DOHH2 (cell line): ENCODE data around the gene DNAI7.

Experiments
- H3F3A ChIP-seq: fragments of 200-600 bp; sonication (generic), shearing (Covaris generic); 2 replicates; pipeline ENCODE4 v1.6.0; 2016; ENCODE audit warnings: antibody characterized with exemption, mild to moderate bottlenecking; ENCODE audit not compliant: control insufficient read depth, insufficient read depth
- H3K27ac ChIP-seq: fragments of 200-600 bp; sonication (generic); 2 replicates; pipeline ENCODE4 v1.5.1; 2014; ENCODE audit warnings: low read depth, mild to moderate bottlenecking, low read length, moderate library complexity
- H3K27me3 ChIP-seq: fragments of 200-600 bp; sonication (generic); 2 replicates; pipeline ENCODE4 v1.6.1; 2014; ENCODE audit warnings: mild to moderate bottlenecking, low read length, mixed read lengths; ENCODE audit not compliant: control insufficient read depth
- H3K36me3 ChIP-seq: fragments of 200-600 bp; sonication (generic); 2 replicates; pipeline ENCODE4 v1.6.1; 2014; ENCODE audit warnings: mild to moderate bottlenecking, low read length, moderate library complexity, mixed read lengths; ENCODE audit not compliant: control insufficient read depth
- H3K4me1 ChIP-seq: fragments of 200-600 bp; sonication (generic); 2 replicates; pipeline ENCODE4 v1.6.1; 2014; ENCODE audit warnings: mild to moderate bottlenecking, low read length, mixed read lengths; ENCODE audit not compliant: control insufficient read depth
- H3K4me2 ChIP-seq: fragments of 200-600 bp; sonication (generic); 2 replicates; pipeline ENCODE4 v1.6.0; 2014; ENCODE audit warnings: mild to moderate bottlenecking, low read length, moderate library complexity
- H3K4me3 ChIP-seq: fragments of 200-600 bp; sonication (generic); 2 replicates; pipeline ENCODE4 v1.5.1; 2014; ENCODE audit warnings: mild to moderate bottlenecking, low read length, mixed read lengths
- H3K79me2 ChIP-seq: fragments of 200-600 bp; sonication (generic); 2 replicates; pipeline ENCODE4 v1.6.1; 2014; ENCODE audit warnings: mild to moderate bottlenecking, low read length, mixed read lengths; ENCODE audit not compliant: control insufficient read depth
- H3K9me2 ChIP-seq: fragments of 200-600 bp; sonication (generic); replicated peaks from 2 replicates; pipeline ENCODE4 v1.6.1; 2014; ENCODE audit warnings: mild to moderate bottlenecking, low read length, mixed read lengths; ENCODE audit not compliant: control insufficient read depth
- H3K9me3 ChIP-seq: fragments of 200-600 bp; sonication (generic); 2 replicates; pipeline ENCODE4 v1.6.1; 2014; ENCODE audit warnings: antibody characterized with exemption, low read length, mixed read lengths; ENCODE audit not compliant: control insufficient read depth, insufficient read depth
- H4K20me1 ChIP-seq: fragments of 200-600 bp; sonication (generic); 2 replicates; pipeline ENCODE4 v1.6.0; 2014; ENCODE audit warnings: low read depth, mild to moderate bottlenecking, antibody characterized with exemption, low read length, moderate library complexity; ENCODE audit not compliant: control insufficient read depth, insufficient read depth
- CTCF ChIP-seq: fragments of 200-600 bp; sonication (generic); IDR thresholded peaks from one replicate; pipeline ENCODE4 v1.5.1; 2014; ENCODE audit warnings: antibody characterized with exemption, mild to moderate bottlenecking, low read depth, low read length; ENCODE audit not compliant: poor library complexity, severe bottlenecking
- EZH2phosphoT487 ChIP-seq: fragments of 200-600 bp; sonication (generic); IDR thresholded peaks from 2 replicates; pipeline ENCODE4 v1.6.1; 2017; ENCODE audit warnings: borderline replicate concordance, mild to moderate bottlenecking, antibody characterized with exemption, low read length, moderate library complexity, mixed read lengths

Gene DNAI7

DNA sequence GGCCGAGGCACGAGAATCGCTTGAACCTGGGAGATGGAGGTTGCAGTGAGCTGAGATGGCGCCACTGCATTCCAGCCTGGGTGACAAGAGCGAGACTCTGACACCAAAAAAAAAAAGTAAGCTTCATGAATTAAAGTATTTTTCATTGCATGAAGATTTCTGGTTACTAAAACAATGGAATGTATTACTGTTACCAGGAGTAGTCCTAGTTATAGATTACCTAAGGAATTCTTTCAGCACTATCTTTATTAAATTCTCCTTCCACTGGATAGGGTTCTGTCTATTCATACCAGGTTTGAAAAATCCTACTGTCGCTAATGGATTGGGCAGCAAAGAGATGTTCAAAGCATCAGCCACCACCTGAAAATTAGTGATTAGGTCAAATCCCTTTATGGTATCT lies 12.5 kb upstream of the DNAI7 start:
- no peak for TF ChIP-seq EZH2phosphoT487
- TF ChIP-seq CTCF: no peak
- no peak overlapping the region for H3K4me2 ChIP-seq
- no peaks in the 10 kb centered on the region for H4K20me1 ChIP-seq

DNA sequence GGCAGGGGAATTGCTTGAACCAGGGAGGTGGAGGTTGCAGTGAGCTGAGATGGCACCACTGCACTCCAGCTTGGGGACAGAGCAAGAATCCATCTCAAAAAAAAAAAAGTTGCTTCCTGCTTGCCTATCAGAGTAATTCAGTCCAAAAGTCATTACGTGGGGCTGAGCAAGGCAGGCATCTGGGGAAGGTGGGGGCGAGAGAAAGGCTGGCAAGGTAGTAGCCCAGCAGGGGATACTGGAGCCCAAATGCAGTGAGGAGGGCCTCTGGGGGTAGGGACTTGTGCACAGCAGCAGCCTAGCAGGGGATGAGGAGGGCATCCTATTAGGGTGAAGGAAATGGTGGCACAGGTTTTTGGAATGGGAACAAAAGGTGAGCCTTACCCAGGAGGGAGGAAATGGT lies 7.2 kb upstream of the DNAI7 start:
- Histone ChIP-seq H4K20me1 (no peaks in the 10 kb centered on the region), H3K4me2 (no peak overlapping the region), H3K27me3 (no peaks in the 10 kb centered on the region), H3K4me3 (no peak overlapping the region), H3K9me3 (no peaks in the 10 kb centered on the region), H3K9me2 (no peaks in the 10 kb centered on the region), H3K27ac (no peak overlapping the region), H3K4me1 (peaks cover 7% of the 10 kb centered on the region), H3K79me2 (no peaks in the 10 kb centered on the region), H3F3A (no peaks in the 10 kb centered on the region), H3K36me3 (peaks cover 6% of the 10 kb centered on the region; the same call in 1 of the 2 replicates)
- TF ChIP-seq EZH2phosphoT487 (no peak), CTCF (no peak)

More for the DNA sequence above, 12.5 kb upstream of the DNAI7 start:
- no peak overlapping the region for H3K27ac ChIP-seq
- no peaks in the 10 kb centered on the region for H3K79me2 ChIP-seq
- no peaks in the 10 kb centered on the region for H3K27me3 ChIP-seq
- H3K4me3 ChIP-seq: no peak overlapping the region
- H3K9me2 ChIP-seq: no peaks in the 10 kb centered on the region
- H3F3A ChIP-seq: 0 out of 2 replicates have a peak, but pooled peaks cover 2% of the 10 kb centered on the region
- no peaks in the 10 kb centered on the region for H3K4me1 ChIP-seq
- H3K36me3 ChIP-seq: peaks cover 24% of the 10 kb centered on the region
- no peaks in the 10 kb centered on the region for H3K9me3 ChIP-seq

- Histone ChIP-seq H3K27me3 (no peaks in the 10 kb centered on the region), H3K9me2 (no peaks in the 10 kb centered on the region), H3K27ac (no peak overlapping the region), H3K9me3 (no peaks in the 10 kb centered on the region), H3K36me3 (no peaks in the 10 kb centered on the region), H3K4me1 (peaks cover 15% of the 10 kb centered on the region), H4K20me1 (no peaks in the 10 kb centered on the region), H3K4me3 (no peak overlapping the region), H3F3A (no peaks in the 10 kb centered on the region), H3K79me2 (no peaks in the 10 kb centered on the region), H3K4me2 (no peak overlapping the region)
- TF ChIP-seq CTCF (no peak), EZH2phosphoT487 (no peak)
These were observed 5.7 kb upstream of the DNAI7 start for GRCh38 chr12:25200703-25201102.
